ENCODE data around the gene NPC2. TPM values are rescaled to one million over a fixed set of nuclear protein-coding genes. Genes with fewer than 3 reads are reported as not detected.
A peak's percentile ranks its signal among the peaks of the same experiment; 100 is the strongest.
"Not testable (repeated sequence)": the region's sequence is repeated elsewhere in the genome, so short reads cannot be mapped to it uniquely, and the experiment has no call there.

NPC2 gene
- 166 TPM for total RNA-seq

- Histone ChIP-seq H3K4me3 (ENCODE audit: low read length) (peak within 1 kb of the TSS; percentile 95), H3K4me1 (ENCODE audit: insufficient read depth, low read length) (peaks cover 53% of the 10 kb centered on the region), H3K9me3 (ENCODE audit: low read depth, low read length) (no peaks in the 10 kb centered on the region)
These were observed at the start of gene NPC2 for GRCh38 chr14:74492776-74493342. NPC2 (minus strand) TSS chr14:74493305; CDS start chr14:74493274, 31 bp downstream.

GRCh38 chr14:74542056-74542685 lies 49.1 kb upstream of the NPC2 start:
- Histone ChIP-seq H3K4me3 (ENCODE audit: low read length) (no peak overlapping the region), H3K9me3 (ENCODE audit: low read depth, low read length) (no peaks in the 10 kb centered on the region), H3K27me3 (ENCODE audit: insufficient read depth, low read length) (no peaks in the 10 kb centered on the region), H3K4me1 (ENCODE audit: insufficient read depth, low read length) (no peaks in the 10 kb centered on the region)

More at GRCh38 chr14:74492776-74493342, at the start of gene NPC2:
- H3K27me3 ChIP-seq (ENCODE audit: insufficient read depth, low read length), result no peaks in the 10 kb centered on the region

GRCh38 chr14:74541225-74541624 lies 48.1 kb upstream of the NPC2 start:
- H3K27me3 ChIP-seq (ENCODE audit: insufficient read depth, low read length), result no peaks in the 10 kb centered on the region
- H3K4me1 ChIP-seq (ENCODE audit: insufficient read depth, low read length), result no peaks in the 10 kb centered on the region
- H3K9me3 ChIP-seq (ENCODE audit: low read depth, low read length), result no peaks in the 10 kb centered on the region
- no peak overlapping the region for H3K4me3 ChIP-seq (ENCODE audit: low read length)

DNA sequence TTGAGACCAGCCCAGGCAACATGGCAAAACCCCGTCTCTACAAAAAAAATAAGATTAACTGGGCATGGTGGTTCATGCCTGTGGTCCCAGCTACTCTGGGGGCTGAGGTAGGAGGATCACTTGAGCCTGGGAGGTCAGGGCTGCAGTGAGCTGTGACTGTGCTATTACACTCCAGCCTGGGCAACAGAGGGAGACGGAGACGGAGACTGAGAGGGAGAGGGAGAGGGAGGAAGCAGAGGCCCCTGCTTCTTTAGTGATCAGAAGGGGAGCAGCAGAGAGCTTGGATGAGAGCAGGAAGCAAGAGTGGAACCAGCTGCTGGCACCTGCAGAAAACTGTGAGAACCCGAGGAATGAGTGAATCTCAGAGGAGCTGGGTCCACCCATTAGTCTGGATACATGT lies 46.4 kb upstream of the NPC2 start:
- H3K9me3 ChIP-seq (ENCODE audit: low read depth, low read length), result no peaks in the 10 kb centered on the region
- no peaks in the 10 kb centered on the region for H3K27me3 ChIP-seq (ENCODE audit: insufficient read depth, low read length)
- H3K4me1 ChIP-seq (ENCODE audit: insufficient read depth, low read length), result no peaks in the 10 kb centered on the region
- H3K4me3 ChIP-seq (ENCODE audit: low read length), result no peak overlapping the region

- no peaks in the 10 kb centered on the region for H3K27me3 ChIP-seq (ENCODE audit: insufficient read depth, low read length)
- no peaks in the 10 kb centered on the region for H3K4me1 ChIP-seq (ENCODE audit: insufficient read depth, low read length)
- no peak overlapping the region for H3K4me3 ChIP-seq (ENCODE audit: low read length)
- no peaks in the 10 kb centered on the region for H3K9me3 ChIP-seq (ENCODE audit: low read depth, low read length)
These were observed 45.6 kb upstream of the NPC2 start for GRCh38 chr14:74538411-74539391.

GRCh38 chr14:74536336-74536735 lies 43.2 kb upstream of the NPC2 start:
- not testable (repeated sequence) for H3K4me1 ChIP-seq (ENCODE audit: insufficient read depth, low read length); H3K9me3 ChIP-seq (ENCODE audit: low read depth, low read length); H3K27me3 ChIP-seq (ENCODE audit: insufficient read depth, low read length); H3K4me3 ChIP-seq (ENCODE audit: low read length)

DNA sequence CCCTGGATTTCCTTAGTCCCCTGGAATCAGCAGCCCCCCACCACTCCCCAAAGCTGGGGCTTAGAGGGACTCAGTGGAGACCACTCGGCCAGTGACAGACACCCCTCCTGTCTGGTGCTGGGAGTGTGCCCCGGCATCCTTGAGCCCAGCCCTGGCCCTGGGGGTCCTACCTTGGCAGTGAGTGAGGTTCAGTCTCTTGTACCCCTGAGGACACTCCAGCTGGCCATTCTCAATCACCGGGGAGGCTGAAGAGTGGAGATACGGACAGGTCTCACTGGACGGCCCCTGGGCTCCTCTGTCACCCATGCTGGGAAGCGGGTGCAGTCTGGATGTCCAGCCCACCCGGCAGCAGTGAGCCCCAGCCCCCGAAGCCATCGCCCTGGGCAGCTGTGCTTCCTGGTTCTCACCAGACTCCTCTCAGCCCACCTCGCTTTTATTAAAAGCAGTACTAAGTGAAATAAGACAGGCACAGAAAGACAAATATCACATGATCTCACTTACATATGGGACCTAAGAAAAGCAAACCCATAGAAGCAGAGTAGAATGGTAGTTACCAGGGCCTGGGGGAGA lies 42.7 kb upstream of the NPC2 start:
- Histone ChIP-seq H3K9me3 (ENCODE audit: low read depth, low read length) (no peaks in the 10 kb centered on the region), H3K4me1 (ENCODE audit: insufficient read depth, low read length) (no peaks in the 10 kb centered on the region), H3K4me3 (ENCODE audit: low read length) (no peak overlapping the region), H3K27me3 (ENCODE audit: insufficient read depth, low read length) (no peaks in the 10 kb centered on the region)

DNA sequence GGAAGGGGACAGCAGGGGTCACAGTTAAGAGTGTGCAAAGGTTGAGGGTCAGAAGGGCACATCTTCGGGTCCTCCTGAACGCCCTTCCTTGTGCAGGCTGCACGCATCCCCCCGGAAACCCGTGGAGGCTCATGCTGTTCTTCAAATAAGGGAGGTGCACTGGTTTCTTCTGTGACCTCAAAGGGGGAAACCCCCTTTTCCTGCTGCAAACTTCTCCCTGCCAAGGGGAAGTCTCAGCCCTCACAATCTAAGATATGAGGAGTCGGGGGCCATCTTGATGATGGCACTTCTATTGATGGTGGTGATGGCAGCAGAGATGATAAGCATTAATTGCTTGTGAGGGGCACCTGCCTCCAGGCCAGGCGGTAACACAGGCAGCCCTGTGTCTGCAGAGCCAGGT lies 40.5 kb upstream of the NPC2 start:
- H3K9me3 ChIP-seq (ENCODE audit: low read depth, low read length), result no peaks in the 10 kb centered on the region
- H3K4me3 ChIP-seq (ENCODE audit: low read length), result no peak overlapping the region
- H3K4me1 ChIP-seq (ENCODE audit: insufficient read depth, low read length), result no peaks in the 10 kb centered on the region
- H3K27me3 ChIP-seq (ENCODE audit: insufficient read depth, low read length), result no peaks in the 10 kb centered on the region

DNA sequence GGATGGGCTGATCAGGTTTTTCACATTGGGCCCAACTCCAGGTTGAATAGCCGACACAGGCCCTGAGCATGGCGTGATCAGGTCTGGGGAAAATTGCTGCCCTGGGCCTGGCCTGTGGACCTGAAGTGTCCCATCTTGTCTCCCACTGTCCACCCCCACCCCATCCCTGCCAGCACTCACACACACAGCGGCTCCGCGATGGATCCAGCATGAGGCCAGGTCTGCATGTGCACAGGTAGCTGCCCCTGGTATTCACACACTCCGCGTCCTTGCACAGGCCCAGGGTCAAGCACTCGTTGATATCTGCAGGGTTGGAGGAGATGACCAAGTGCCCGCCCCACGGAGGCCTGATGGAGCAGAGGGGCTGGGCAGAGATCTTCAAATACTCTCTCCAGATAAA lies 39.1 kb upstream of the NPC2 start:
- H3K9me3 ChIP-seq (ENCODE audit: low read depth, low read length), result no peaks in the 10 kb centered on the region
- H3K27me3 ChIP-seq (ENCODE audit: insufficient read depth, low read length), result no peaks in the 10 kb centered on the region
- no peak overlapping the region for H3K4me3 ChIP-seq (ENCODE audit: low read length)
- no peaks in the 10 kb centered on the region for H3K4me1 ChIP-seq (ENCODE audit: insufficient read depth, low read length)

- H3K4me3 ChIP-seq (ENCODE audit: low read length), result no peak overlapping the region
- no peaks in the 10 kb centered on the region for H3K4me1 ChIP-seq (ENCODE audit: insufficient read depth, low read length)
- H3K27me3 ChIP-seq (ENCODE audit: insufficient read depth, low read length), result no peaks in the 10 kb centered on the region
- no peaks in the 10 kb centered on the region for H3K9me3 ChIP-seq (ENCODE audit: low read depth, low read length)
These were observed 38.4 kb upstream of the NPC2 start for GRCh38 chr14:74531467-74531866.

GRCh38 chr14:74531006-74531405 lies 37.9 kb upstream of the NPC2 start:
- no peaks in the 10 kb centered on the region for H3K27me3 ChIP-seq (ENCODE audit: insufficient read depth, low read length)
- H3K4me3 ChIP-seq (ENCODE audit: low read length), result no peak overlapping the region
- no peaks in the 10 kb centered on the region for H3K9me3 ChIP-seq (ENCODE audit: low read depth, low read length)
- no peaks in the 10 kb centered on the region for H3K4me1 ChIP-seq (ENCODE audit: insufficient read depth, low read length)

DNA sequence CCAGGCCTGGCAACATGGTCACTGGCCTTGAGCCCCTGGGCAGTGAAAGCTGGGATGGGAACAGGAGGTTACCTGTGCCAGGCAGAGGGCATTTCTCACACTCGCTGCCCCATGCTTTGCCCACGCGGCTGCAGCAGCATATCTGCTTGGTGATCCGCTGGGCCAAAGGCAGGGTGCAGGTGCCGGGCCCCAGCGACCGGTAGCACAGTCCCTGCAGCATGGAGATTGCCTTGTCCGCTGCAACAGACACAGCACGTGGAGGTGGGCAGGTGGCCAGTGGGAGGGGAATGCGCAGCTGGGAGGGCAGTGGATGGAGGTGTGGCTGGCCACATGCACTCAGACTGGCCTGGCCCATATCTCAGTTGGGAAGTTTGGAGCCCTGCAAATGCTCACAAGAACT lies 35.8 kb upstream of the NPC2 start:
- Histone ChIP-seq H3K9me3 (ENCODE audit: low read depth, low read length) (no peaks in the 10 kb centered on the region), H3K4me3 (ENCODE audit: low read length) (no peak overlapping the region), H3K27me3 (ENCODE audit: insufficient read depth, low read length) (no peaks in the 10 kb centered on the region), H3K4me1 (ENCODE audit: insufficient read depth, low read length) (no peaks in the 10 kb centered on the region)

- H3K4me1 ChIP-seq (ENCODE audit: insufficient read depth, low read length), result no peaks in the 10 kb centered on the region
- no peak overlapping the region for H3K4me3 ChIP-seq (ENCODE audit: low read length)
- H3K27me3 ChIP-seq (ENCODE audit: insufficient read depth, low read length), result no peaks in the 10 kb centered on the region
- no peaks in the 10 kb centered on the region for H3K9me3 ChIP-seq (ENCODE audit: low read depth, low read length)
These were observed 35.3 kb upstream of the NPC2 start for GRCh38 chr14:74528406-74528805.

GRCh38 chr14:74527736-74528280 lies 34.7 kb upstream of the NPC2 start:
- H3K27me3 ChIP-seq (ENCODE audit: insufficient read depth, low read length), result no peaks in the 10 kb centered on the region
- no peaks in the 10 kb centered on the region for H3K4me1 ChIP-seq (ENCODE audit: insufficient read depth, low read length)
- H3K4me3 ChIP-seq (ENCODE audit: low read length), result no peak overlapping the region
- H3K9me3 ChIP-seq (ENCODE audit: low read depth, low read length), result no peaks in the 10 kb centered on the region

Measured in mononuclear cell (primary cell).